ENCODE data around the gene USP43.

GRCh38 chr17:9672691-9673090, 27.4 kb downstream of the USP43 start:
- TF ChIP-seq POLR2AphosphoS5 (IDR thresholded peaks at IDR 0.05; ENCODE audit: low read depth, low read length) (no peak), TAF1 (IDR thresholded peaks at IDR 0.05; ENCODE audit: borderline replicate concordance, low read depth, low read length) (no peak), POLR2A (IDR thresholded peaks at IDR 0.05; ENCODE audit: low read depth, low read length) (no peak)

Measured in GM12892 (cell line).